ENCODE results near the gene CLSTN2.

The CLSTN2 gene

GRCh38 chr3:140384028-140384771 lies 449.2 kb downstream of the CLSTN2 start:
- no peak overlapping the region for H3K27ac ChIP-seq
- no peaks in the 10 kb centered on the region for H3K36me3 ChIP-seq (ENCODE audit: insufficient read depth)
- no peaks in the 10 kb centered on the region for H3K4me1 ChIP-seq (ENCODE audit: low read depth, poor library complexity, severe bottlenecking)
- TF ChIP-seq, protein P1, sequence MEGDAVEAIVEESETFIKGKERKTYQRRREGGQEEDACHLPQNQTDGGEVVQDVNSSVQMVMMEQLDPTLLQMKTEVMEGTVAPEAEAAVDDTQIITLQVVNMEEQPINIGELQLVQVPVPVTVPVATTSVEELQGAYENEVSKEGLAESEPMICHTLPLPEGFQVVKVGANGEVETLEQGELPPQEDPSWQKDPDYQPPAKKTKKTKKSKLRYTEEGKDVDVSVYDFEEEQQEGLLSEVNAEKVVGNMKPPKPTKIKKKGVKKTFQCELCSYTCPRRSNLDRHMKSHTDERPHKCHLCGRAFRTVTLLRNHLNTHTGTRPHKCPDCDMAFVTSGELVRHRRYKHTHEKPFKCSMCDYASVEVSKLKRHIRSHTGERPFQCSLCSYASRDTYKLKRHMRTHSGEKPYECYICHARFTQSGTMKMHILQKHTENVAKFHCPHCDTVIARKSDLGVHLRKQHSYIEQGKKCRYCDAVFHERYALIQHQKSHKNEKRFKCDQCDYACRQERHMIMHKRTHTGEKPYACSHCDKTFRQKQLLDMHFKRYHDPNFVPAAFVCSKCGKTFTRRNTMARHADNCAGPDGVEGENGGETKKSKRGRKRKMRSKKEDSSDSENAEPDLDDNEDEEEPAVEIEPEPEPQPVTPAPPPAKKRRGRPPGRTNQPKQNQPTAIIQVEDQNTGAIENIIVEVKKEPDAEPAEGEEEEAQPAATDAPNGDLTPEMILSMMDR (conservative IDR thresholded peaks at IDR 0.05; ENCODE audit: low read depth, low read length), result no peak
- H3K9ac ChIP-seq, result no peak overlapping the region
- no peak overlapping the region for H2AFZ ChIP-seq (ENCODE audit: low read depth)
- no peak overlapping the region for H3K4me2 ChIP-seq
- no peaks in the 10 kb centered on the region for H3K27me3 ChIP-seq (ENCODE audit: insufficient read depth, low read depth)
- H3K4me3 ChIP-seq (IDR thresholded peaks at IDR 0.05; ENCODE audit: insufficient read depth, low read depth, low read length), result no peak overlapping the region
- H3K79me2 ChIP-seq (ENCODE audit: insufficient read depth, low read depth), result no peaks in the 10 kb centered on the region
- H4K20me1 ChIP-seq (ENCODE audit: insufficient read depth), result no peaks in the 10 kb centered on the region

- H3K4me3 ChIP-seq (IDR thresholded peaks at IDR 0.05; ENCODE audit: insufficient read depth, low read depth, low read length), result no peak overlapping the region
- no peak overlapping the region for H3K9ac ChIP-seq
- H3K79me2 ChIP-seq (ENCODE audit: insufficient read depth, low read depth), result no peaks in the 10 kb centered on the region
- no peaks in the 10 kb centered on the region for H3K4me1 ChIP-seq (ENCODE audit: low read depth, poor library complexity, severe bottlenecking)
- H3K36me3 ChIP-seq (ENCODE audit: insufficient read depth), result no peaks in the 10 kb centered on the region
- TF ChIP-seq, protein P1 (conservative IDR thresholded peaks at IDR 0.05; ENCODE audit: low read depth, low read length), result no peak
- H3K27ac ChIP-seq, result no peak overlapping the region
- H4K20me1 ChIP-seq (ENCODE audit: insufficient read depth), result no peaks in the 10 kb centered on the region
- no peak overlapping the region for H2AFZ ChIP-seq (ENCODE audit: low read depth)
- no peaks in the 10 kb centered on the region for H3K27me3 ChIP-seq (ENCODE audit: insufficient read depth, low read depth)
- no peak overlapping the region for H3K4me2 ChIP-seq
Observed at GRCh38 chr3:140384876-140385275, 449.9 kb downstream of the CLSTN2 start.

DNA sequence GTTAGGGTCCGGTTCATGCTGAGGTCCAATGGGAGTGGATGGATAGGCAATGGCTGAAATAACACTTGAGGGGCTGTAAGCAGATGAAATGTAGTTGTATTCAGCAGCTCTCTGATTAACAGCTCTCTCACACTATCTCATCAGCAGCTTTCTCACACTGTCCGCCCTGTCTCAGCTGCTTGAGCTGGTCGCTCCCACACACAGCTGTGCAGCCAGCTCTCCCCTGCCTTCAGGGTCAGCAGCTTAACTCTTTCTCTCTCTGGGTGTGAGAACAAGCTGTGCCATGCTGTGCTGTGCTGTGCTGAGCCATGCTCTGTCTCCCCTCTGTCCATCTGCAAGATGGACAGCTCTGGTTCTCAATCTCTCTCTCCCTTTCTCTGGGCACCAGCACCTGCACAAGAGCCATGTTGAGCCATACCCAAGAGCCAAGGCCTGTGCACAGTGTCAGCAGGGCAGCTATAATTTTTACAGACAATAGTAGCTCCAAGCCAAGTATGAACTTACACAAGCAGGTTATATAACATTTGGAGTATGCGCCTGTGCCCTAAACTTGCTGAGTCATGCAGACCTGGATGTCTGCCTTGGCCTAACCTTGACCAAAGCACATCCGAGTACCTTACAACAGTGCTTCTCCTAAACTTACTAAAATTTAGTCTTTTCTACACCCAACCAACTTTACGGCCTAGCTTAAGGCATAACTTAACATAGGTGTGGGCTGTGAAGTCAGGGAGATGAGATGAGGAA lies 451.5 kb downstream of the CLSTN2 start:
- Histone ChIP-seq H2AFZ (ENCODE audit: low read depth) (no peak overlapping the region), H3K27ac (no peak overlapping the region)

DNA sequence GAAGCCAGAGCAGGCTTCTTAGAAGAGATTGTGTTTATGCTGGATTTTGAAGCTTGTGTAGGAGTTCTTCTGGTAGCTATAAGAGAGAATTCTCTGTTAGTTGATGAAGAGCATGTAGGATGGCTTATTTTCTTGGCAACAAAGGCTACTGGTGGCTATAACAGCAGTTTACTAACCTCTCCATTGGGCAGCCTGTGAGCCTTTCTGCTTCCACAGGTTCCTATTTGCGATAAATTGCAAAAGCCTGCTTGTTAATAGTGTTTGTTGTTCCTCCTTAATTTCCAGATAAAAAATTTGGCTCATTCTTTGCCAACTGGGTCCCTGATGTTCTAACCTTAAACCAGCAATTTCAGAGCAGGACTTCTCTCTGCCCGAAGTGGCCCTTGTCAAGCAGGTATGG lies 452.3 kb downstream of the CLSTN2 start:
- Histone ChIP-seq H2AFZ (ENCODE audit: low read depth) (no peak overlapping the region), H3K4me3 (IDR thresholded peaks at IDR 0.05; ENCODE audit: insufficient read depth, low read depth, low read length) (no peak overlapping the region), H4K20me1 (ENCODE audit: insufficient read depth) (no peaks in the 10 kb centered on the region), H3K27me3 (ENCODE audit: insufficient read depth, low read depth) (no peaks in the 10 kb centered on the region), H3K36me3 (ENCODE audit: insufficient read depth) (no peaks in the 10 kb centered on the region), H3K9ac (no peak overlapping the region), H3K27ac (no peak overlapping the region), H3K4me1 (ENCODE audit: low read depth, poor library complexity, severe bottlenecking) (no peaks in the 10 kb centered on the region), H3K4me2 (no peak overlapping the region), H3K79me2 (ENCODE audit: insufficient read depth, low read depth) (no peaks in the 10 kb centered on the region)
- TF ChIP-seq, protein P1 (conservative IDR thresholded peaks at IDR 0.05; ENCODE audit: low read depth, low read length), result no peak

More for the DNA sequence above, 451.5 kb downstream of the CLSTN2 start:
- no peak overlapping the region for H3K4me3 ChIP-seq (IDR thresholded peaks at IDR 0.05; ENCODE audit: insufficient read depth, low read depth, low read length)
- no peaks in the 10 kb centered on the region for H3K79me2 ChIP-seq (ENCODE audit: insufficient read depth, low read depth)
- H3K9ac ChIP-seq, result no peak overlapping the region
- no peaks in the 10 kb centered on the region for H3K36me3 ChIP-seq (ENCODE audit: insufficient read depth)
- no peaks in the 10 kb centered on the region for H4K20me1 ChIP-seq (ENCODE audit: insufficient read depth)
- H3K4me2 ChIP-seq, result no peak overlapping the region
- H3K4me1 ChIP-seq (ENCODE audit: low read depth, poor library complexity, severe bottlenecking), result no peaks in the 10 kb centered on the region
- TF ChIP-seq, protein P1 (conservative IDR thresholded peaks at IDR 0.05; ENCODE audit: low read depth, low read length), result no peak
- no peaks in the 10 kb centered on the region for H3K27me3 ChIP-seq (ENCODE audit: insufficient read depth, low read depth)
